Muscle layer of colon (tissue), 2 donors: ENCODE results near the gene CTNNBIP1.
"Not testable (repeated sequence)": the region's sequence is repeated elsewhere in the genome, so short reads cannot be mapped to it uniquely, and the experiment has no call there.

ENCODE experiments used
- H3K27ac ChIP-seq: one replicate; pipeline ENCODE4 v1.7.0; 2013; ENCODE audit warnings: low read depth, mild to moderate bottlenecking, low read length, moderate library complexity
- H3K27me3 ChIP-seq, 2 donors: one replicate each; pipeline ENCODE4 v1.7.0; 2013; ENCODE audit warnings: low read length in 2 of 2, mild to moderate bottlenecking in 2 of 2; ENCODE audit not compliant: insufficient read depth in 2 of 2, control insufficient read depth in 1 of 2
- H3K36me3 ChIP-seq: one replicate; pipeline ENCODE4 v1.7.0; 2013; ENCODE audit warnings: mild to moderate bottlenecking, low read length; ENCODE audit not compliant: insufficient read depth
- H3K4me1 ChIP-seq: one replicate; pipeline ENCODE4 v1.7.0; 2013; ENCODE audit warnings: mild to moderate bottlenecking, low read length; ENCODE audit not compliant: insufficient read depth
- H3K4me3 ChIP-seq, 2 donors: one replicate each; pipeline ENCODE4 v1.7.0; 2013; ENCODE audit warnings: low read length in 2 of 2, low read depth in 1 of 2, mild to moderate bottlenecking in 1 of 2, moderate library complexity in 1 of 2
- H3K9ac ChIP-seq: one replicate; pipeline ENCODE4 v1.7.0; 2013; ENCODE audit warnings: low read length
- H3K9me3 ChIP-seq: one replicate; pipeline ENCODE4 v1.7.0; 2013; ENCODE audit warnings: mild to moderate bottlenecking, low read length
- donor health status: abdominal sarcoma.
- donor health status: Adenocarcinoma of cecum.

The CTNNBIP1 gene

DNA sequence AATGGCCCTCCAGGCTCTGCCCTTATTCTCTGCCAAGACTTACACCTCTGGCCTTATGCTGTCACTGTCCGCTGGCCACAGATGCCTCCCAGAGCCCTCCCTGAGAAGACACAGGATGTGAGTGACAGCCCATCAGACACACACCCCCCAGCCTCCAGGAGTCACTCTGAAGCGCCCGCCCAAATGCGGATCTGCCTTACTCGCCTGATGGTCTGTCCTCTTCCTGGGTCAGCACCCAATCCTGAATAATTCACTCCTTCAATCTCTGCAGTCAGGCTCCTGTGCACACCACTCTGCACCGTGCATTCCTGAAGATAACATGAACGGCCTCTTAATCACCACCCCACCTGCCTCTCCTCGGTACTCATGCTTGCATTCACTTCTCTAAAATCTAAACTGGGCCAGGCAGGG lies 101.0 kb downstream of the CTNNBIP1 start:
- Histone ChIP-seq H3K27ac (no peak overlapping the region), H3K4me3 (no peak overlapping the region), H3K4me1 (peaks cover 4% of the 10 kb centered on the region), H3K27me3 (no peaks in the 10 kb centered on the region), H3K9me3 (no peaks in the 10 kb centered on the region), H3K36me3 (no peaks in the 10 kb centered on the region), H3K9ac (no peak overlapping the region)

GRCh38 chr1:9808459-9808858 lies 101.6 kb downstream of the CTNNBIP1 start:
- Histone ChIP-seq H3K27ac (no peak overlapping the region), H3K4me1 (peaks cover 4% of the 10 kb centered on the region), H3K9me3 (no peaks in the 10 kb centered on the region), H3K9ac (no peak overlapping the region), H3K27me3 (no peaks in the 10 kb centered on the region), H3K4me3 (no peak overlapping the region), H3K36me3 (no peaks in the 10 kb centered on the region)

GRCh38 chr1:9807541-9807940 lies 102.5 kb downstream of the CTNNBIP1 start:
- H3K4me3 ChIP-seq = no peak overlapping the region
- H3K36me3 ChIP-seq = no peaks in the 10 kb centered on the region
- no peak overlapping the region for H3K9ac ChIP-seq
- H3K4me1 ChIP-seq = peaks cover 4% of the 10 kb centered on the region
- H3K27me3 ChIP-seq = no peaks in the 10 kb centered on the region
- H3K27ac ChIP-seq = no peak overlapping the region
- no peaks in the 10 kb centered on the region for H3K9me3 ChIP-seq

- not testable (repeated sequence) for H3K4me3 ChIP-seq, H3K27me3 ChIP-seq, H3K36me3 ChIP-seq, H3K9me3 ChIP-seq, H3K27ac ChIP-seq, H3K4me1 ChIP-seq, H3K9ac ChIP-seq
These were observed 104.1 kb downstream of the CTNNBIP1 start for GRCh38 chr1:9805972-9806371.

DNA sequence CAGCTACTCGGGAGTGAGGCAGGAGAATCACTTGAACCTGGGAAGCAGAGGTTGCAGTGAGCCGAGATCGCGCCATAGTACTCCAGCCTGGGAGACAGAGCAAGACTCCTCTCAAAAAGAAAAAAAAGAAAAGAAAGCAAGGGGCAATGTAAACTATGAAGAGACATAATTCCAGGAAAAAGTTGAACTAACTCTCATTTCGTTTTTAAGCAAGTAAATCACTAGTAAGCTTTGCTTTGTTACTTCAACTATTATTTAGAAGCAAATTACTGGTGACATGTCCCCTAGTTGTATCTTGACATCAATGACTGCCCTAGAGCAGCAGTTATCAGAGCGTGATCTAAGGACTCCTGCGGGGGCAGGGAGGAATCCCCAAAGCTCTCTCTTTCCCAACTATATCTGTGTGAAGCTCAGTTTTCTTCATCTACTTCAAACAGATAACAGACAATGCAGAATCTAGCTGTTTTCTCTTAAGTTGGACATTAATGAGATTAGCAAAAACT lies 105.0 kb downstream of the CTNNBIP1 start:
- H3K9me3 ChIP-seq = no peaks in the 10 kb centered on the region
- no peak overlapping the region for H3K27ac ChIP-seq
- H3K27me3 ChIP-seq = no peaks in the 10 kb centered on the region
- H3K36me3 ChIP-seq = no peaks in the 10 kb centered on the region
- no peaks in the 10 kb centered on the region for H3K4me1 ChIP-seq
- H3K9ac ChIP-seq = no peak overlapping the region
- H3K4me3 ChIP-seq = no peak overlapping the region

DNA sequence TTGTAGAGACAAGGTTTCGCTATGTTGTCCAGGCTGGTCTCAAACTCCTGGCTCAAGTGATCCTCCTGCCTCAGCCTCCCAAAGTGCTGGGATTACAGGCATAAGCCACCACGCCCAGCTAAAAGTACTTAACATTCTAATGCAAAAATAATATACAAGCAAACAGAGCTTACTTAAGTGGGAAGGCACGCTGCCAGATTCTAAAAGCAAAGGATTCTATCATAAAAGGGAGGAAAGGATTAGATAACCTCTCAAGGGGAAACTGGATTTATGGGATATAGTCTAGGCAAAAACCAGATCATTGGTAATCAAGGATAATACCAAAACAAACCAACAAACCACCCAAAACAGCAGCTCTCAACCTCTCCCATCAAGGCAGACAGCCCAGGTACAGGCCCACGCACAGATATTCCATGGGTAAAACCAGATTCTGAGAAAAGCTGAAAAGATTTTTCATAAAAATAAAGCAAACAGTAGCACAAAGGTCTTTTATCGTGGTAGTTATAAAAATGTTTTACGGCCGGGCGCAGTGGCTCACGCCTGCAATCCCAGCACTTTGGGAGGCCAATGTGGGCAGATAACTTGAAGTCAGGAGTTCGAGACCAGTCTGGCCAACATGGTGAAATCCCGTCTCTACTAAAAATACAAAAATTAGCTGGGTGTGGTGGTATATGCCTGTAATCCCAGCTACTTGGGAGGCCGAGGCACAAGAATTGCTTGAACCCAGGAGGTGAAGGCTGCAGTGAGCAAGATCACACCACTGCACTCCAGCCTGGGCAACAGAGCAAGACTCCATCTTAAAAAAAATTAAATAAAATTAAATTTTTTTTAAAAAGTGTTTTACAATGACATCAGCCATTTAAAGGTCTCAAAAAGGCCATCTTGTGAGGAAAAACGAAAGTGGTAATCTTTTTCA lies 106.8 kb downstream of the CTNNBIP1 start:
- H3K27ac ChIP-seq, H3K4me1 ChIP-seq: not testable (repeated sequence)

DNA sequence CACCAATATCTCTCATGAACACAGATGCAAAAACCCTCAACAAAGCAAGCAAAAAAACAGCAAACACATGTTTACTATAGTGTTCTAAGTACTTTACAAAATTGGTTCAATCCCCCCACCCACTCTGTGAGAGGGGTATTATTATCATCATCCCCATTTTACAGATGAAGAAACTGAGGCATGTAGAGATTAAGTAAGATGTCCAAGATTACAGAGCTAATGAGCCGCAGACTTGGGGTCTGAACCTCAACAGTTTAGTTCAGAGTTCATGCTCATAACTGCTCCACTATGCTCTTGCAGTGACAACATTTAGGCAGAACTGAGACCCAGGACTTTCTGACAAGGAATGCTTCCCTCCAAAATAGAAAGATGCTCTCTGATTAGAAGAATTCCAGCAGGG lies 108.2 kb downstream of the CTNNBIP1 start:
- Histone ChIP-seq H3K27me3 (no peaks in the 10 kb centered on the region), H3K4me1 (peaks cover 17% of the 10 kb centered on the region), H3K4me3 (no peak overlapping the region), H3K9ac (no peak overlapping the region), H3K9me3 (no peaks in the 10 kb centered on the region), H3K27ac (no peak overlapping the region), H3K36me3 (no peaks in the 10 kb centered on the region)

More for the DNA sequence above, 106.8 kb downstream of the CTNNBIP1 start:
- H3K36me3 ChIP-seq, H3K4me3 ChIP-seq, H3K27me3 ChIP-seq, H3K9me3 ChIP-seq, H3K9ac ChIP-seq: not testable (repeated sequence)
